HUES6 (cell line): ENCODE data around the gene DAD1.
"Not testable (repeated sequence)": the region's sequence is repeated elsewhere in the genome, so short reads cannot be mapped to it uniquely, and the experiment has no call there.

Experiments used
- H3K27ac ChIP-seq: 2 replicates; pipeline ENCODE4 v1.7.0; 2013; ENCODE audit warnings: low read depth, mild to moderate bottlenecking, low read length, inconsistent platforms
- H3K27me3 ChIP-seq: 2 replicates; pipeline ENCODE4 v1.6.1; 2013; ENCODE audit warnings: low read length; ENCODE audit not compliant: control insufficient read depth, insufficient read depth
- H3K36me3 ChIP-seq: 2 replicates; pipeline ENCODE4 v1.6.1; 2013; ENCODE audit warnings: low read length; ENCODE audit not compliant: control insufficient read depth, insufficient read depth
- H3K4me1 ChIP-seq: 2 replicates; pipeline ENCODE4 v1.6.1; 2013; ENCODE audit warnings: low read length; ENCODE audit not compliant: control insufficient read depth, insufficient read depth
- H3K4me3 ChIP-seq: 2 replicates; pipeline ENCODE4 v1.5.1; 2013; ENCODE audit warnings: low read depth, low read length
- H3K9ac ChIP-seq: one replicate; pipeline ENCODE4 v1.6.1; 2013; ENCODE audit warnings: mild to moderate bottlenecking, low read length
- H3K9me3 ChIP-seq: 2 replicates; pipeline ENCODE4 v1.6.1; 2013; ENCODE audit warnings: low read depth, low read length; ENCODE audit not compliant: control insufficient read depth, insufficient read depth

The DAD1 gene

DNA sequence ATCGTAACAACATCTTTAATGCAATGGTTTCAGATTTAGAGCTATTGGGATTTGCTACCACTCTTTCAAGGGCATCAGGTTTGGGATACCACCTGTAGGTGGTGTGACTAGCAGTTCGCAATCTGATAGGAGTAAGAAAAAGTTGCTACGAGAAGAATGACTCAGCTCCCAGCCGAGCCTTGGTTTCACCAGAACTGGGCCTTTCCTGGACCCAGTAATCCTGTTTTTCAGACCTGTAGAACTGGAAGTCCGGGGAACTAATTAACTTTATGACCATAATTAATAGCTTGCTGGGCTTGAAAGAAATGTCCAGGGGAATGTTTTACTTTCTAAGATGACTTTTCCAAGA lies 9.8 kb upstream of the DAD1 start:
- no peak overlapping the region; the same call in 1 of the 2 replicates for H3K27ac ChIP-seq
- H3K9ac ChIP-seq = peak overlapping the region; percentile 68
- no peaks in the 10 kb centered on the region for H3K9me3 ChIP-seq
- H3K4me1 ChIP-seq = peaks cover 16% of the 10 kb centered on the region
- peak overlapping the region; percentile 88 for H3K4me3 ChIP-seq
- no peaks in the 10 kb centered on the region for H3K27me3 ChIP-seq
- H3K36me3 ChIP-seq = peaks cover 29% of the 10 kb centered on the region

DNA sequence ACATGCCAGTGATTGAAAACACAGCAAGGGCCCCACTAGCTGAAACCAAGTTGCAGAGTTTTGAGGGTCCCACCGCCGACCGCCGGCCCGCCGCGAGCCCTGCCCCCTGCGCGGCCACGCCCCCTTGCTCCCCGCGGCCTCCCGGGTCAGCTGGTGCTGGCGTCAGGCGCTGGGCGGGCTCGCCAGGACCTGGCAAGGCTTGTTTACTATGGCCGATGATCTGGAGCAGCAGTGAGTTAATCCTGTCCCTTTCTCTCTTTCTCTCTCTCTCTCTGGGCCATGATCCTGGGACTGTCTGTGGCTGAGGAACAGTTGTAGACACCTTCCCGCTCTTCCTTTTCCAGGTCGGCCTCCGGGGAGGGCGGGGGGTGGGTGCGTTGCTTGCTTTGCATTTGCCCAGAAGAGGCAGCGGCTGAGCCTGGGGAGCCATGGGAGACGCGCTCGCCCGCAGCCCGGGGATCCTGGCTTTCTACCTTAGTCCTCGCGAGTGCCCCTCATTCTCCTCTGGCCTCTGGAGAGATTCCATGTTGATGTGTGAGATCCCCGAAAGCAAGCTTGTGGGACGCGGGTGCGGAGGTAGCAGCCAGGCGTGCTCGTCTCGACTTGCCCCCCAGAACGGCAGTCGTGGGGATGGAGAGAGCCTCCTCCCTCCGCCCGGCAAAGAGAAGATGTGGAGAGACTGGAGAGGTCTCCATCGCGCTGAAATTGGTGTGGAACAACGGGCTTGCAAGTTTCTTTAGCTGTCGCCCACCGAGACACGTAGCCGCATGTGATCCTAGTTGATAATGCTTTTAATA lies 9.3 kb upstream of the DAD1 start, which contains the start of gene ABHD4:
Gene ABHD4 (plus strand): TSS at position 202 of the 797 bp plus-strand sequence. CDS start 7 bp downstream, at position 209.
- Histone ChIP-seq H3K36me3 (peaks cover 24% of the 10 kb centered on the region), H3K27ac (peak within 1 kb of the TSS; percentile 33; the same call in 1 of the 2 replicates), H3K4me3 (peak within 1 kb of the TSS; percentile 88), H3K9me3 (no peaks in the 10 kb centered on the region), H3K4me1 (peaks cover 16% of the 10 kb centered on the region), H3K9ac (peak within 1 kb of the TSS; percentile 68), H3K27me3 (no peaks in the 10 kb centered on the region)

DNA sequence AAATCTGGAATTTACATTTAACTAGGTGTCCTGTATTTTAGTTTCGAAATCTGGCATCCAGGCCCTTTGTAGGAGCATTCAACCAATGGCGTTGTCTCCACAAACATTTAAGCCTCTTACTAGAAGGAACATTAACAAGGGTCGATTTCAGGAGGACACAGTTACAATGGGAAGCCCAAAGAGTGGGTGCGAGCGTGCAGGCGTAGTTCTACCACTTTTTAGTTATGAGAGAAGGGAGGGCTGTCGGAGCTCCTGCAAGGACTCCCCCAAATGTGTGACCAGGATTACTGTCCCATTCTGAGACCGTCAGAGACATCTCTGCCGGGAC lies 8.7 kb upstream of the DAD1 start:
- H3K4me1 ChIP-seq = peaks cover 20% of the 10 kb centered on the region

DNA sequence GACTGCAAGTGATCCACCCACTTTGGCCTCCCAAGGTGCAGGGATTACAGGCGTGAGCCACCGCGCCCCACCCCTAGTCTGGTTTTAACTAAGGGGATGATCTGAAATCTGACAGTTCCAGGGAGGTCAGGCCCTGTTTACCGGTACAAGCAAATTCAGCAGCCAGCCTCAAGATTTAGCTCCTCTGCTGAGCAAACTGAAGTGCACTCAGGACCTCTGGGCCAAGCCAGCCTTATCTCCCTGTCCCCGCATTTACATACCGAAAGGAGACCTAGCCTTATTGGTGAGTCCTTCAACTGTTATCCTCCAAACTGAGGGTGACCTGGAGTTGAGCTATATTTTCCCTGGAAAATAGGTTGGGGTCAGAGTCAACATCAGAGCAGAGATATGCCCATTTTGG lies 8.2 kb upstream of the DAD1 start:
- Histone ChIP-seq H3K27me3 (no peaks in the 10 kb centered on the region), H3K36me3 (peaks cover 13% of the 10 kb centered on the region), H3K27ac (no peak overlapping the region), H3K9me3 (no peaks in the 10 kb centered on the region), H3K9ac (no peak overlapping the region), H3K4me1 (peaks cover 24% of the 10 kb centered on the region), H3K4me3 (peak overlapping the region; percentile 88)

More for the DNA sequence above, 8.7 kb upstream of the DAD1 start:
- Histone ChIP-seq H3K9me3 (no peaks in the 10 kb centered on the region), H3K4me3 (peak overlapping the region; percentile 88), H3K27me3 (no peaks in the 10 kb centered on the region), H3K36me3 (peaks cover 18% of the 10 kb centered on the region), H3K9ac (peak overlapping the region; percentile 68), H3K27ac (0 out of 2 replicates have a peak overlapping the region, but pooled peaks have one; percentile 33)

DNA sequence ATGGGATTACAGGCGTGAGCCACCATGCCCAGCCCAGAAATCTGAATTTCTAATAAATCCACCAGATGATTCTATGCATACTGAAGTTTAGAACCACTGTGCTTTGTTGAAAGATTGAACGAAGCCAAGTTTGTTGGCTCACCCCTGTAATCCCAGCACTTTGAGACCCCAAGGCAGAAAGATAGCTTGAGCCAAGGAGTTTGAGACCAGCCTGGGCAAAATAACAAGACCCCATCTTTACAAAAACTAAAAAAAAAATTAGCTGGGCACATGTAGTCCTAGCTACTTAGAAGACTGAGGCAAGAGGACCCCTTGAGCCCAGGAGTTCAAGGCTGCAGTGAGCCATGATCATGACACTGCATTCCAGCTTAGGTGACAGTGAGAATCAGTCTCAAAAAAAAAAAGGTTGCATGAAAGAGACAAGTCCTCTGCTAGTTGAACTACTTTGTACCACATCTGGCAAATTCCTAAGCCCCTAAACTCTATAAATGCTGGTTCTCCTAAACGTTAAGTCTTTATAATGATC lies 7.4 kb upstream of the DAD1 start:
- Histone ChIP-seq H3K27me3 (no peaks in the 10 kb centered on the region), H3K9me3 (no peaks in the 10 kb centered on the region), H3K27ac (no peak overlapping the region), H3K4me1 (peaks cover 27% of the 10 kb centered on the region), H3K4me3 (no peak overlapping the region), H3K9ac (no peak overlapping the region), H3K36me3 (peaks cover 5% of the 10 kb centered on the region)

DNA sequence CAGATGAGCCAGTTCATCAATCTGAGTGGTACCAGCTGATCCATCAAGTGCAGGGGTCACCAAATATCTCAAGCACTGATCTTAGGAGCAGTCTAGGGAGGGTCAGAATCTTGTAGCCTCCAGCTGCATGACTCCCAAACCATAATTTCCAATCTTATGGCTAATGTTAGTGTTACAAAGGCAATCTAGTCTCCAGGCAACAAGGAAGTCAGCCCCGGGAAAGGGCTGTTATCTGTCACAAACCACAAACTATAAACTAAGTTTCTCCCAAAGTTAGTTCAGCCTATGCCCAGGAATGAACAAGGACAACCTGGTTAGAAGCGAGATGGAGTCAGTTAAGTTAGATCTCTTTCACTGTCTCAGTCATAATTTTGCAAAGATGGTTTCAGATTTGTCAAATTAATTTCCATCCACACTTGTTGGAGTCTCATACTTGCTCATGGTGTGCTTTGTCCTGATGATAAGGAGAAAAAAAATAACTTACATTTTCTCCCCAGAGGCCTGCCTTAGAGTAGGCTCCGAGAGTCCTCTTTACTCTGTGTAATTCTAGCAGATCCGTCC lies 5.2 kb upstream of the DAD1 start:
- Histone ChIP-seq H3K36me3 (no peaks in the 10 kb centered on the region), H3K9ac (no peak overlapping the region), H3K27ac (no peak overlapping the region), H3K4me1 (peaks cover 22% of the 10 kb centered on the region), H3K9me3 (no peaks in the 10 kb centered on the region), H3K4me3 (no peak overlapping the region), H3K27me3 (no peaks in the 10 kb centered on the region)

DNA sequence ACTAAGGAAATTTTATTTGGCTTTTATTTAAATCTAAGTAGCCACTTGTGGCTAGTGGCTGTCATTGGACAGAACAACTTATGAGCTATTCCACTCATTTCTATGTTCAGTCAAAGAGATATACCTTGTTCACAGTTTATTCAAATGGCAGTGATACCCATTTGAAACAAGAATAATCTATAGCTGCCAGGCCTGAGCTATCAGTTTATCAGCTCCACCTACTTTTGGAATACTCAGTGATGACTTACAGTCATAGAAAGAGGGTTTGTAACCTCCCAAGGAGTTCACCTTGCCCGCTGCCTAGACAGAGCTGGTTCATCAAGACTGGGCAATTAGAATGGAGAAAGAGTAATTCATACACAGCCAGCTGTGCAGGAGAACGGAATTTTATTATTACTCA lies 4.6 kb upstream of the DAD1 start:
- Histone ChIP-seq H3K9ac (no peak overlapping the region), H3K4me3 (no peak overlapping the region), H3K27ac (no peak overlapping the region), H3K4me1 (peaks cover 20% of the 10 kb centered on the region), H3K9me3 (no peaks in the 10 kb centered on the region), H3K27me3 (no peaks in the 10 kb centered on the region), H3K36me3 (no peaks in the 10 kb centered on the region)

DNA sequence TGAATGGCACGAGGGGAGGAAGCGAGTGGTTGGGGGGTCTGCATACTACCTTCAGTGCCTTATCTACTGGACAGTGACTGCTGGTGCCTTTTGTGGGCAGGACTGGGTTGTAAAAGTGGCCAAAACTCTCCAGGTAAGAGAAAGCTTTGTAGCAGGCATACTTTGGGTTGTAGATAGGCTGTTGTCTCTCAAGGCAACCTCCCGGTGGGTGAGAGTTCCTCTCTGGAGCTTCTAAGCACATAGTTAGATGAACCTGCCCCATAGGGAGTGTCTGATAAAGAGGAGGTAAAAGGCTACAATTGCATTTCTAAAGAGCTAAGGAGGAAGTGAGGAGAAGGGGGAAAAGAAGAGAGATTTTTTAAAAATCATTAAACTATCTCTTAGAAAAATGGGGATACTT lies 4.2 kb upstream of the DAD1 start:
- Histone ChIP-seq H3K9me3 (no peaks in the 10 kb centered on the region), H3K36me3 (no peaks in the 10 kb centered on the region), H3K4me3 (no peak overlapping the region), H3K27ac (no peak overlapping the region), H3K27me3 (no peaks in the 10 kb centered on the region), H3K9ac (no peak overlapping the region), H3K4me1 (peaks cover 21% of the 10 kb centered on the region)

DNA sequence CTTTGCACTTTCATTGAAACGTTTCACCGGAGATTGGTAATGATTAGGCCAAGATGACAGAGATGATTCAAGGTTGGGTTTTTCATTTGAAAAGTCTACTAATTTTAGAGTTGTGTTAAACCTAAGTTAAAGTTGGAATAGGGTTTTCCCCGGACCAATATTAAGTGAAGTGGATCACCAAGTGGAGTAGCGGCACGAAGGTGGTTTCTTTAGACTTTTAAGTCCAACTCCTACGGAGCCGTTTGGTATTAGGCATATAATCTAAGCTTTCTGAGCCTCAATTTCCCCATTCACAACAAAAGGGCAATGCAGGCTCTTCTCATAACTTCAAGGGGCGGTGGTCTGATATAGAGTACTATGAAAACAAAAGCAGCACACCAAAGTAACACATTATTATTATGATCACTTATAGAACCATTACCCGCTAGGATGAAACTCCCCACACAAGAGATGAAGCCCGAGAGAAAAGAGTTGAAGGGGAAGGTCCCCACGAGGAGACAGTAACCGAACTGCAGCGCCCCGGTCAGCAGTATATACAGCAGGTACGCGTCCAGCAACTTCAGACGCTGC lies 413 bp downstream of the DAD1 start:
- no peaks in the 10 kb centered on the region for H3K9me3 ChIP-seq
- peak overlapping the region; percentile 89 for H3K4me3 ChIP-seq
- peaks cover 17% of the 10 kb centered on the region for H3K4me1 ChIP-seq
- H3K9ac ChIP-seq = peak overlapping the region; percentile 85
- no peaks in the 10 kb centered on the region for H3K27me3 ChIP-seq
- peak overlapping the region; percentile 30; the same call in 1 of the 2 replicates for H3K27ac ChIP-seq
- peaks cover 11% of the 10 kb centered on the region for H3K36me3 ChIP-seq

DNA sequence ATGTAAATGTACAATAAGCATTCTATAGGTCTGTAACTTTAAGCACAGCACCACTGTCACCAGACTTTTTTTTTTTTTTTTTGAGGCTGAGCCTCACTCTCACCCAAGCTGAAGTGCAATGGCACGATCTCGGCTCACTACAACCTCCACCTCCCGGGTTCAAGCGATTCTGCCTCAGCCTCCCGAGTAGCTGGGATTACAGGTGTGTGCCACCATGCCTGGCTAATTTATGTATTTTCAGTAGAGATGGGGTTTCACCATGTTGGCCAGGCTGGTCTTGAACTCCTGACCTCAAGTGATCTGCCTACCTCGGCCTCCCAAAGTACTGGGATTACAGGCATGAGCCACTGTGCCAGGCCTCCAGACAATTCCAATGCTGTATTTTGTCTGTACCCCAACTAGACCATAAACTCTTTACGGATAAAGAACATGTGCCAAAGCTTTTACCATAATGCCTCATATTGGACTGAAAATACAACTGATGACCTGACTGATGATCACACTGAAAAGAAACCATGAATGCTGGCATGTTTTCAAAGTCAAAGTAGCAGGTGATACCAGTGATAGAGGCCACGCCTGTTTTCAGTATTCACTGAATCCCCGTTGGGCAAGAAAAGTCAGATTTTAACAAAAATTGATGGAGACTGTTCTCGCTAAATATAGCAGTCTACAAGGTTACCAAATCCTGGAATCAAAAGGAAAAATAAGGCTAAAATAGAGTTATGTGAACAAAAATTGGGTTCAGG lies 1.2 kb downstream of the DAD1 start:
- peak overlapping the region; percentile 30; the same call in 1 of the 2 replicates for H3K27ac ChIP-seq
- not testable (repeated sequence) for H3K9me3 ChIP-seq, H3K27me3 ChIP-seq
- H3K36me3 ChIP-seq = peaks cover 11% of the 10 kb centered on the region
- H3K4me1 ChIP-seq = peaks cover 14% of the 10 kb centered on the region
- peak overlapping the region; percentile 89 for H3K4me3 ChIP-seq
- peak overlapping the region; percentile 85 for H3K9ac ChIP-seq
